Parathyroid adenoma (tissue), 2 donors: ENCODE data around the gene EIF5.

Experiments
- H2AFZ ChIP-seq: fragments of 300-600 bp; sonication (generic); one replicate; pipeline ENCODE4 v1.7.0; 2017; ENCODE audit warnings: antibody characterized with exemption, mild to moderate bottlenecking
- H3K27ac ChIP-seq: fragments of 300-600 bp; sonication (generic); one replicate; pipeline ENCODE4 v1.7.0; 2017
- H3K27me3 ChIP-seq: fragments of 300-600 bp; sonication (generic); one replicate; pipeline ENCODE4 v1.7.0; 2017; ENCODE audit warnings: low read length; ENCODE audit not compliant: control insufficient read depth, insufficient read depth
- H3K36me3 ChIP-seq: fragments of 300-600 bp; sonication (generic); one replicate; pipeline ENCODE4 v1.7.0; 2017; ENCODE audit warnings: low read length; ENCODE audit not compliant: control insufficient read depth, insufficient read depth
- H3K4me1 ChIP-seq: fragments of 300-600 bp; sonication (generic); one replicate; pipeline ENCODE4 v1.7.0; 2017; ENCODE audit warnings: control low read depth
- H3K4me2 ChIP-seq: fragments of 300-600 bp; sonication (generic); one replicate; pipeline ENCODE4 v1.7.0; 2017; ENCODE audit warnings: low read length
- H3K4me3 ChIP-seq: fragments of 300-600 bp; sonication (generic); one replicate; pipeline ENCODE4 v1.7.0; 2017; ENCODE audit warnings: low read depth, low read length
- H3K79me2 ChIP-seq: fragments of 300-600 bp; sonication (generic); one replicate; pipeline ENCODE4 v1.7.0; 2017; ENCODE audit warnings: control low read depth
- H3K9ac ChIP-seq: fragments of 300-600 bp; sonication (generic); one replicate; pipeline ENCODE4 v1.7.0; 2017; ENCODE audit warnings: mild to moderate bottlenecking
- H3K9me3 ChIP-seq: fragments of 300-600 bp; sonication (generic); one replicate; pipeline ENCODE4 v1.7.0; 2017; ENCODE audit warnings: low read length; ENCODE audit not compliant: control insufficient read depth
- TF ChIP-seq, protein P1 (sequence below): fragments of 300-600 bp; sonication (generic); IDR thresholded peaks from one replicate; pipeline ENCODE4 v1.7.0; 2017; ENCODE audit warnings: antibody characterized with exemption, mild to moderate bottlenecking
- donor health status: primary hyperparathyroidism.

The EIF5 gene

DNA sequence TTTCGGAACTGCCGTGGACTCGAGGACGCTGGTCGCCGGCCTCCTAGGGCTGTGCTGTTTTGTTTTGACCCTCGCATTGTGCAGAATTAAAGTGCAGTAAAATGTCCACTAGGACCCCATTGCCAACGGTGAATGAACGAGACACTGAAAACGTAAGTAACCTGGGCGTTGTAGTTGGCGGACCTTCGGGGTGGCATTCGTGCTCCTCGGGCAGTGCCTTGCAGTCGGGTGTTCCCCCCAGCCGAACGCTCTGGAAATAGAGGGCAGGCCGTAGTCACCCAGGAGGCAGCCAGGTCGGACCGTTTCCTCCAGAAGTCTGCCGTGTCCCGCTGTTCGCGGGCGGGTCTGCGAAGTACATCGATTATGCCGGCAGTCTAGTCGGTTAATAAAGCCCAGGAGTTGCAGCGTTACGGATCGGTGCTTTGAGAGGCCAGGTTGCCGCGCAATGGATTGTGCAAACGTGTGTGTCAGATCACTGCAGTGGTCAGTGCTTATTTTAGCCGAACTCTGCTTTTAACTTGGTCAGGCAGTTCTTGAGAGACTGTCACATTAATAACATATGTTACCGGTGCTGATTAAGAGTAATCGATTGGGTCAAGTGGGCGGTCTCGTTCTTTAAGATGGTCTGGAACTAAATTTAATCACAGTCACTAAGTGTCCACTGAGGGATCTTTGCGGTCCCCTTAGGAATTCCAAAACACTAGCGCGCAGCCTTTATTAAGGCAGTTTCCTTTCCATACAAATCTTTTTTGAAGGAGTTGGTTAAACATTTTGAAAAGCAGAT lies 52.1 kb downstream of the EIF5 start:
- H3K36me3 ChIP-seq: no peaks in the 10 kb centered on the region
- H3K27me3 ChIP-seq: no peaks in the 10 kb centered on the region
- peak overlapping the region; percentile 91 for H3K4me3 ChIP-seq
- H3K79me2 ChIP-seq: peaks cover 39% of the 10 kb centered on the region
- H3K9me3 ChIP-seq: no peaks in the 10 kb centered on the region
- peak overlapping the region; percentile 83 for H3K4me2 ChIP-seq
- peak overlapping the region; percentile 94 for H2AFZ ChIP-seq
- TF ChIP-seq, protein P1, sequence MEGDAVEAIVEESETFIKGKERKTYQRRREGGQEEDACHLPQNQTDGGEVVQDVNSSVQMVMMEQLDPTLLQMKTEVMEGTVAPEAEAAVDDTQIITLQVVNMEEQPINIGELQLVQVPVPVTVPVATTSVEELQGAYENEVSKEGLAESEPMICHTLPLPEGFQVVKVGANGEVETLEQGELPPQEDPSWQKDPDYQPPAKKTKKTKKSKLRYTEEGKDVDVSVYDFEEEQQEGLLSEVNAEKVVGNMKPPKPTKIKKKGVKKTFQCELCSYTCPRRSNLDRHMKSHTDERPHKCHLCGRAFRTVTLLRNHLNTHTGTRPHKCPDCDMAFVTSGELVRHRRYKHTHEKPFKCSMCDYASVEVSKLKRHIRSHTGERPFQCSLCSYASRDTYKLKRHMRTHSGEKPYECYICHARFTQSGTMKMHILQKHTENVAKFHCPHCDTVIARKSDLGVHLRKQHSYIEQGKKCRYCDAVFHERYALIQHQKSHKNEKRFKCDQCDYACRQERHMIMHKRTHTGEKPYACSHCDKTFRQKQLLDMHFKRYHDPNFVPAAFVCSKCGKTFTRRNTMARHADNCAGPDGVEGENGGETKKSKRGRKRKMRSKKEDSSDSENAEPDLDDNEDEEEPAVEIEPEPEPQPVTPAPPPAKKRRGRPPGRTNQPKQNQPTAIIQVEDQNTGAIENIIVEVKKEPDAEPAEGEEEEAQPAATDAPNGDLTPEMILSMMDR: no peak
- peaks cover 12% of the 10 kb centered on the region for H3K4me1 ChIP-seq
- H3K9ac ChIP-seq: peak overlapping the region; percentile 87
- H3K27ac ChIP-seq: peak overlapping the region; percentile 94

- Histone ChIP-seq H3K9me3 (no peaks in the 10 kb centered on the region), H3K79me2 (peaks cover 41% of the 10 kb centered on the region), H3K4me2 (peak overlapping the region; percentile 83), H3K27me3 (no peaks in the 10 kb centered on the region), H3K36me3 (no peaks in the 10 kb centered on the region), H3K4me3 (peak overlapping the region; percentile 91), H3K27ac (peak overlapping the region; percentile 94), H3K4me1 (peaks cover 12% of the 10 kb centered on the region), H2AFZ (no peak overlapping the region), H3K9ac (peak overlapping the region; percentile 87)
- TF ChIP-seq, protein P1: no peak
Observed at GRCh38 chr14:103386713-103387329, 52.8 kb downstream of the EIF5 start.

- Histone ChIP-seq H3K27me3 (no peaks in the 10 kb centered on the region), H3K27ac (no peak overlapping the region), H2AFZ (no peak overlapping the region), H3K9me3 (no peaks in the 10 kb centered on the region), H3K4me1 (peaks cover 12% of the 10 kb centered on the region), H3K4me3 (no peak overlapping the region), H3K79me2 (peaks cover 57% of the 10 kb centered on the region), H3K9ac (no peak overlapping the region), H3K4me2 (no peak overlapping the region), H3K36me3 (no peaks in the 10 kb centered on the region)
- TF ChIP-seq, protein P1: no peak
Observed at GRCh38 chr14:103388664-103389063, 54.6 kb downstream of the EIF5 start.

DNA sequence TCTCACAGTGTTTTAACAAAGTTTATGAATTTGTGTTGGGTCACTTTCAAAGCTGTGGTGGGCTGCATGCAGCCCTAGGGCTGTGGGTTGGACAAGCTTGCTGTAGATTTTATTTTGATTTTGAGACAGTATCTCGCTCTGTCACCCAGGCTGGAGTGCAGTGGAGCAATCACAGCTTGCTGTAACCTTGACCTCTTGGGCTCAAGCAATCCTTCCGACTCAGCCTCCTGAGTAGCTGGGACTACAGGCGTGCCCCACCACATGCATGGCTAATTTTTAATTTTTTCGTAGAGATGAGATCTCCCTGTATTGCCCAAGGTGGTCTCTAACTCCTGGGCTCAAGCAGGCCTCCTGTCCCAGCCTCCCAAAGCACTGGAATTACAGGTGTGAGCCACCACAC lies 56.6 kb downstream of the EIF5 start:
- TF ChIP-seq, protein P1: no peak
- no peaks in the 10 kb centered on the region for H3K27me3 ChIP-seq
- peaks cover 24% of the 10 kb centered on the region for H3K4me1 ChIP-seq
- H3K27ac ChIP-seq: no peak overlapping the region
- H3K9me3 ChIP-seq: no peaks in the 10 kb centered on the region
- no peak overlapping the region for H3K9ac ChIP-seq
- peaks cover 71% of the 10 kb centered on the region for H3K79me2 ChIP-seq
- H2AFZ ChIP-seq: no peak overlapping the region
- no peak overlapping the region for H3K4me2 ChIP-seq
- no peaks in the 10 kb centered on the region for H3K36me3 ChIP-seq
- H3K4me3 ChIP-seq: no peak overlapping the region
